G401.6 (cell line): Measurements from ENCODE around the gene AGK.
"Not testable (repeated sequence)": the region's sequence is repeated elsewhere in the genome, so short reads cannot be mapped to it uniquely, and the experiment has no call there.

Source experiments
- FAIRE-seq: peaks from 2 replicates; lab custom pipeline; 2012; peaks lifted over from hg19 to GRCh38; lab: Jason Lieb, UNC

Gene AGK

DNA sequence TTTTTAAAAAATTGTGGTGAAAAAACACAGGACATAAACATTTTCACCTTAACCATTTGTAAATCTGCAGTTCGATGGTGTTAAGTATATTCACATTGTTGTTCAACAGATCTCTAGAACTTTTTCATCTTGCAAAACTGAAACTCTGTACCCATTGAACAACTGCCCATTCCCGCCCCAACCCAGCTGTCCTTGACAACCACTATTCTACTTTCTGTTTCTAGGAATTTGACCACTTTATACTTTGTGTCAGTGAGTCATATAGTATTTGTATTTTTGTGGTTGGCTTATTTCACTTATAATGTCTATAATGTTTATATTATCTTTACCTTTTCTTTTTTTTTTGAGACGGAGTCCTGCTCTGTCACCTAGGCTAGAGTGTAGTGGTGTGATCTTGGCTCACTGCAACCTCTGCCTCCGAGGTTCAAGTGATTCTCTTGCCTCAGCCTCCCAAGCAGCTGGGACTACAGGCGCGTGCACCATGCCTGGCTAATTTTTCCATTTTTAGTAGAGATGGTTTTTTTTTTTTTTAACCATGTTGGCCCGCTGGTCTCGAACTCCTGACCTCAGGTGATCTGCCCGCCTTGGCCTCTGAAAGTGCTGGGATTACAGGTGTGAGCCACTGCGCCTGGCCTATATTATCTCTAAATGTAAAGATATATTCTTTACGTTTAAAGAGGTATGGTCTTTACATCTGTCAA, 6.8 kb downstream of the AGK start:
- not testable (repeated sequence) for FAIRE-seq

DNA sequence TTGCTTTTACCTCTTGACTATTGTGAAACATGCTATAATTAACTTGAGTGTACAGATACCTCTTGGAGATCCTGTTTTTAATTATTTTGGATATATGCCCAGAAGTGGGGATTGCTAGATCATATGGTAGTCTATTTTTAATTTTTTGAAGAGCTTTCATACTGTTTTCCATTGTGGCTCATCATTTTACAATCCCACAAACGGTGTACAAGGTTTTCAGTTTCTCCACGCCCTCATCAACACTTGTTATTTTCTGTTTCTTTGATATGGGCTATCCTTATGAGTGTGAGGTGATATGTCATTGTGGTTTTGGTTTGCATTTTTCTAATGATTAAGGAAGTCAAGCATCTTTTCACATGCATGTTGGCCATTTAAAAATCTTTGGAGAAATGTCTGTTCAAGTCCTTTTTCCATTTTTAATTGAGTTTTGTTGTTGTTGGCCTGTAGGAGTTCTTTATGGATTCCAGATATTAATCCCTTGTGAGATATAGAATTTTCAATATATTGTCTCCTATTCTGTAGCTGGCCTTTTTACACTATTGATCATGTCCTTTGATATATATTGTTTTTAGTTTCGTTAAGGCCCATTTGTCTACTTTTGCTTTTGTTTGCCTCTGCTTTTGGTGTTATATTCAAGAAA, 7.5 kb downstream of the AGK start:
- FAIRE-seq = no peak

DNA sequence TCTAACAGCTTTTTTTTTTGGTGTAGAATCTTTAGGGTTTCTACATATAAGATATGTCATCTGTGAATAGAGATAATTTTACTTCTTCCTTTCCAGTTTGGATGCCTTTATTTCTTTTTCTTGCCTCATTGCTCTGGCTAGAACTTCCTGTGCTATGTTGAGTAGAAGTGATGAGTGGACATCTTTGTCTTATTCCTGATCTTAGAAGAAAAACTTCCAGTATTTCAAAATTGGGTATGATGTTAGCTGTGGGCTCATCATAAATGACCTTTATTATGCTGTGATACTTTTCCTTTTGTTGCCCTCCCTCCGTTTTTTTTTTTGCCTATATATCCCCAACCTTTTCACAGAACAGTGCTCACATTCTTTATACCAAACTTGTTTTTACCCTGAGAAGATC, 8.8 kb downstream of the AGK start:
- no peak for FAIRE-seq

DNA sequence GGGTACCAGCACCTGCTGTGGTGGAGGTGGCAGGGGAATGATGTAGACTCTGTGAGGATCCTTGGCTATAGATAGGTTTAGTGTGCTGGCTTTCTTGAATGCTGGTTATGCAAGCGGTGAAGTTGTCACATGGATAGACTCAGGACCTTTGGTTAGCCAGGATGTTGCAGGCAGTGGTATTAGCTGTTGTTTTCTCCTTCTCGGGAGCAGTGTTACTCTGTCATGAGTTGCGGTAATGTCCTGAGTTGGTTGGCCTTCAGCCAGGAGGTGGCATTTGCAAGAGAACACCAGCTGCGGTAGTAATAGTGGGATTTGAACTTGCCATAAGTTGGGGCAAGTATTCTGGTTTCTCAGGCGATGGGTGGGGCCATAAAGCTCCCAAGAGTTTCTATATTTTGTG, 10.8 kb downstream of the AGK start:
- no peak for FAIRE-seq

DNA sequence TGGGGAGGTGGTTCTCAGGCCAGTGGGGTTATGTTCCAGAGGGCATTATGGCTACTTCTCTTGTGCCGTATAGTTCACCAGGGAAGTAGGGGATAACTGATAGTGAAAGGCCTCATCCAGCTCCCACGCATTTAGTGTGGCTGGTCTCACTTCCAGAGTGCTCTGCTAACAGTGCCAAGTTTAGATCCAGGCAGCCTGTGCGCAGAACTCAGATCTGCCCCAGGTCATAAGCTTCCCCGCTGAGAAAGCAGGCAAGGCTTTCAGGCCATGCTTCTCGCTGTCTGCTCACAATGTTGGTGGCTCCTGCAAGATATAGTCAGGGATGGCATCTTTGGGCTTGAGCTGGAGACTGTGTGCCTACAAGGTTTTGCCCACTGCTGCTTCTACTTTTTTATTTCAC, 11.3 kb downstream of the AGK start:
- FAIRE-seq = no peak

DNA sequence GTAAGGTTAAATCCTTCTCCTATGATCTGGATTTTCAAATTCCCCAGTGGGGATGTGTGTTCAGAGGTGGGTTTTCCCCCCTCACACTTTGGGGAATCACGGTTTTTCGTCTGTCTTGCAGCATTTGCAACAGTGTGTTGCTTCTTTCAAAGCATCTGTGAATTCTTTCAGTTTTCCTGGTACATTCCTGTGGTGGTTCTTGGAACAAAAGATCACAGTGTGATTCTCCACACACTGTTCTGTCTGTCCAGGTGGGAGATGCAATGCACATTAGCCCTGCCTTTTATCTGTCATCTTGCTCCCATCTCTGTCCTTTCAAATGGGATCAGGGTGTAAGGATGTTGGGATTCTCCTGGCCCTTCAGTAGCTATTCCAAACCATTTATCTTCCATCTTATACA, 11.8 kb downstream of the AGK start:
- no peak for FAIRE-seq

DNA sequence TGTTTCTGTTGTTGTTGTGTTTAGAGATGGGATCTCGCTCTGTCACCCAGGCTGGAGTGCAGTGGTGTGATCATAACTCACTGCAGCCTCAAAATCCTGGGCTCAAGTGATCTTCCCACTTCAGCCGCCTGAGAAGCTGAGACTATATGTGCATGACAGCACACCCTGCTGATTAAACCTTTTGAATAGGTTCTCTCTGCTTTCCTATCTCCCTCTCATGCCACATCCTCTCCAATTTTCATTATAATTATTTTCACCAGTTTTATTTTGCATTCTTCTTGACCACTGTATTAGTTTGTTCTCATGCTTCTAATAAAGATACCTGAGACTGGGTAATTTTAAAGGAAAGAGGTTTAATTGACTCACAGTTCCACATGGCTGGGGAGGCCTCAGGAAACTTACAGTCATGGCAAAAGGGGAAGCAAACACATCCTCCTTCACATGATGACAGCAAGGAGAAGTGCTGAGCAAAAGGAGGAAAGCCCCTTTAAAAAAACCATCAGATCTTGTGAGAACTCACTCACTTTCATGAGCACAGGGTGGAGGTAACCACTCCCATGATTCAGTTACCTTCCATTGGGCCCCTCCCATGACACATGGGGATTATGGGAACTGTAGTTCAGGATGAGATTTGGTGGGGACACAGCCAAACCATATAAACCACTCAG, 12.9 kb downstream of the AGK start:
- FAIRE-seq = no peak

DNA sequence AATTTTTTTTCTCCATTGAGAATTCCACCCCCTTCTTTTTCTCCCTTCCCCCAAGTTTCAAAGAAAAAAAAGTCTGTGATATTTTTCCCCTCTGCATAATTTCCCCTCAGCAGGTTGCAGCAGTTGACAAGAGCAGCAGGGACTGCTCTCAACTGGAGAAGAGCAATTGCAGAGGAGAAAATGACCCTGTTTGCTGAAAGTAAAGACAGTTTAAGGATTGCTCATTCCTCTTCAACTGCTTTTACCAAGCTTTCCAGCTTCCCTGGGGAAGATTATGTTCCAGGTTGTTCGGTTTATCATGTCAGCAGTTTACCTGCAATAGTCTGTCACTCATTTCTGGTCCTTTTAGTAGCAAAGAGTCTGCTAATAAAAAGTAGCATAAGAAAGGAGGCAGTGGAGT, 16.2 kb downstream of the AGK start:
- FAIRE-seq = no peak

DNA sequence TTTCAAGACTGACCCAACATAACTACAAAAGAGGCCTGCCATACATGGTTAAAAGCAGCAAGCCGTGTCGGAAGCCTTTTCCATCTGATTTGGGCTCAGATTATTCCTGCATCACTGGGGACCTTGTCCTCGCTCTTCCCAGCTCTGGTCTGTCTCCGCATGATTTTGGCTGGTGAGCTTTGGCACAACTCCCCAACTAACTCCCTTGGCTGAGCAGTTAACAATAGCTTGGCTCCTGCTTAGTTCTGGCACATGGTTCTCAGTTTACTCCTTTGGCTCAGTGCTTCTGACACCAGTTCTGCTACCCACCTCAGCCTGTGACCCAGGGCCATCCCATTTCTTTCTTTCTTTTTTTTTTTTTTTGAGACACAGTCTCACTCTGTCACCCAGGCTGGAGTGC, 17.0 kb downstream of the AGK start:
- FAIRE-seq = no peak

DNA sequence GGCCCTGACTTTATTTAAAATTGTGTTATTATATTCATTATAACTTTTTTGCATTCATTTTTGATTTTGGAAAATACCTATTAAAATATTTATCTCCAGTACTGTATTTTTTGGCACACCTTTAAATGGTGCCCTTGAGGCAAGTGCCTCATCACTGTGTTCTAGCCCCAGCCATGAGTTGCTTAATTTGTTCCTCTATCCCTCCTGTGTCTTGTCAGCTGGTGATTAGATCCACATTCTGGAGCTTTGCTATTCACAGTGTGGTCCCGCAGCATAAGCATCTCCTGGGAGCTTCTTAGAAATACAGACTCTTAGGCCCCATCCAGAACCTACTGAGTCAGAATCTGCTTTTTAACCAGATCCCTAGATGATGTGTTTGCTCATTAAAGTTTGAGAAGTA, 19.8 kb downstream of the AGK start:
- no peak for FAIRE-seq

DNA sequence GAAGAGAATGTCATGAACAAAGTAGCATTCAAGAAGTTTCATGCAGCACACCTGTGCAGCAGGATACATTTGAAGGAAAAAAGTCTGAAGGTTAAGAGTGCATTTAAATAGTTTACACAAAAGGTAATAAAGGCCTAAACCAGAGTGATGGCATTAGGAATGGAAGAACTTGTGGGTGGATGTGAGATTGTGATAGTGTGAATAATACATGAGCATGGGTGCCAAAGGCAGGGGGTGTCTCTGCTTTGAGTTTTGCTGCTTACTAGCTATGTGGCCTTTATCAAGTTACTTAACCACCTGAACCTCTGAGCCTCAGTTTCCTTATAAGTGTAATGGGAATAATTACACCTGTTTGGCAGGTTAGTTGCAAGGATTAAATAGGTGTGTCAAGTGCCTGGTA, 21.0 kb downstream of the AGK start:
- FAIRE-seq = no peak

DNA sequence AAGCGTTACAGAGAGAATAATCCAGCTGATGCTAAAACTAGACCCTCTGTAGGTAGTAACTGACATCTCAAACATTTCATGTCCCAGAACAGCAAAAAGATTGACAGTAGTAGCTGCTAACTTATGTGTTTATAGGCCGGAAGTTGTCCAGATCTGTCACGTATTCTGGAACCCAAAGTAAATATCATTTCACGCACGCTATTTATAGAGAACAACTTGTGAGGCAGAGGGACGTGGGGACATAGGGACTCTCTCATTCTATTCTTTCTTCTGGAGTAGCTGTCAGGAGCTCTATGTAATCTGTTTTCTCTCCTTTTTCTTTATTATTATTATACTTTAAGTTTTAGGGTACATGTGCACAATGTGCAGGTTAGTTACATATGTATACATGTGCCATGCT, 22.3 kb downstream of the AGK start:
- FAIRE-seq = no peak

DNA sequence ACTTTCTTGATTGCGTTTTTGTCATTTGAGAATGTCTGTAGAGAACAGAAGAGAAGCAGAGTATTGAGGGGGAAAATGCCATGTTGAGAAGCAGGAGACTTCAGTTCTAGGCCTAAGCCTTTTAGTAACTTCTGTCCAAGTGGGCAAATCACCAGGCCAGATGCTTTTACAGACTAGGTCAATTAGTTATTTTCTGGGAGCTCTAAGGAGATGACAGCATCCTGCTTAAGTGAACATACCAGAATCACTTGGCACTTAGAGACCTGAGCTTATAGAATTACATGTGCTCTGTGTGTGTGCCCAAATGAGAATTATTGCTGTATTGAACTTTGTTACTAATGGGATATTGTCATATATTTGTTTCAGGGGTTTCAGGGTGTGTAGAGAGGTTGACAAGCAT, 24.0 kb downstream of the AGK start:
- no peak for FAIRE-seq

DNA sequence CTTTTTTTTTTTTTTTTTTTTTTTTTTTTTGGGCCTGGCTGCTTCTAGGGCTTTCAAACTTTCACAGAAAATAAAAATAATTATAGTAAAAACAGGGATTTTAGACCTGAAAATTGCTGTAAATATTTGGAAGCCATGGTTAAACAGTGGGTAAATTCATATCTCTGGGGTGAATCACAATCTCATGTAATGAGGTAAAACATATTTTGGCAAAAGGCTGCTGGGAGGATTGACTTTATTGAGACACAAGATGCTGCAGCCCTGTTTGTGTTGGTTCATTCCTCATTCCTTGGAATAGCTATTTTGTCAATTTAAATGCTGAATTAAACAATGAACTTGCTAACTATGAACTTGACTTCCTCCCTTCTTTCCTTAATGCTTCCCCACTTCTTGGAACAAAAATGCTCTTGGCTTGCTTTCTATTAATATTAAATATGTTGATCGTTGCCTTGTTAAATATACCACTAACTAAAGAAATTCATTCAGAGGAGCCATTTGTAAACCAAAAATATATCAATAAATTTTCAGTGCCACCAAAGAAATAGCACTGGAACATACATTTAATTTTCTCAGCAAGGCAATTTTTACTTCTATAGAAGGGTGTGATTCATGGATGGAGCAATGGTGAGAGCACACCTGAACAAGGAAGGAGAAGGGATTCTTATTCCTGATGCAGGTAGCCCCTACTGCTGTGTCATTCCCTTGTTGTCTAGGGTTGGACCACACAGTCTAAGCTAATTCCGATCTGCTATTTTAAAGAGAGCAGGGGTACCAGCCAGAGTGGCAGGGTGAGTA, 24.6 kb downstream of the AGK start:
- FAIRE-seq = no peak

DNA sequence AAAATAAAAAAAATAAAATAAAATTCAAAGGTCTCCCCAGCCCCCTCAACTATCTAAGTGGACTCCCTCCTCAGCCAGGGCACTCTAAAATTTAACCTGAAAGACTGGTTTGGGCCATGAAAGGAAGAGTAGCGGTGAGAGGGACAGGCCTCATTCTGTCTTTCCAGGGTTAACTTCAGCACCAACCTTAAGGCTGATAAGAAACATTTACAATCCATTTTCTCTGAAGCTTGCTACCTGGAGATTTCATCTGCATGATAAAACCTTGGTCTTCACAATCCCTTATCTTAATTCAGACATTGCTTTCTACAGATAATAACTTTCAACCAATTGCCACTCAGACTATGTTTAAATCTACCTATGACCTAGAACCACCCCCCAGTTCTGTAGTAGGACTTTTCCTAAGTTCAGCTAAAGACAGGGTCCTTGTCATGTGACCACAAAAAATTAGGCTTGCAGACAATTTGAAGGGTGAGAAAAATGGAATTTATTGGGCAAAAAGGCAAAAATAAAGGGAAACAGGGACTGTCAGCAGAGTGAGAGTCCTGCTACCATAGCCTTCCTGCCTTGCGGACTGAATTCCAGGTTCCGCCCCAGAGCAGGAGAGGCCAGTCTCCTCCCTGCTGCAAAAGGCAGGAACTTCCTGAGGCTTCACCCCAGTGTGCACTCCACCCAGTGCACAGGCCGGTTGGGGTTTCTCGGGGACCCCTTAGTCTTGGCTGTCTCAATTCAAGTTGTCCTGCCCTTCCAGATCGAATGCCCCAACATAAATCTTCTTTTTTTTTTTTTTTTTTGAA, 26.0 kb downstream of the AGK start:
- FAIRE-seq = no peak

DNA sequence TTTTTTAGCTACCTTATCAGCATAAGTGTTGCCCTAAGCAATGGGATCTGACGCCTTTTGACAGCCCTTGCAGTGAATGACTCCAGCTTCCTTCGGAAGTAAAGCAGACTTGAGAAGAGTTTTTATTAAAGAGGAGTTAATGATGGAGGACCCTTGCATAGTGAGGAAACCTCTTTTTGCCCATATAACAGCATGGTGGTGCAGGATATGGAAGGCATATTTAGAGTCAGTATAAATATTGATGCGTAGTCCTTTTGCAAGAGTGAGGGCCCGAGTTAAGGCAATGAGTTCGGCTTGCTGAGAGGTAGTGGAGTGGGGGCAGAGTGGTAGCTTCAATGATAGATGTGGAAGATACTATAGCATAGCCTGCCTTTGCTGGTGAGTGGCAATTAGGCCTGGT, 28.7 kb downstream of the AGK start:
- not testable (repeated sequence) for FAIRE-seq

DNA sequence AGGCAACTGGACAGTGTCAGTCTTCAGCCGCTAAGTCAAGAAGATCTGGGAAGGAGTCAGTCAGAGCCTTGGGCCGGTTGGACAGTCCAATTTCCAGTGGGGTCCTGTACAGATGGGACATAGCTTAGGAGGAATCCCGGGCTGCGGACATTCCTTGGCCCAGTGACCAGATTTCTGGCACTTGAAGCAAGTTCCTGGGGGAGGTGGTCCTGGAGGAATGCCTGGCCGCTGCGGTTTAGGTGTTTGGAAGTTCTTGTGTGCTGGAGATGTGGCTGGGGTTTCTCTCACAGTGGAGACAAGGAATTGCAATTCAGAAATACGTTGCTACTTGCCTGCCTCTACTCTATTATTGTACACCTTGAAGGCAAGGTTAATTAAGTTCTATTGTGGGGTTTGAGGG, 30.9 kb downstream of the AGK start:
- FAIRE-seq = not testable (repeated sequence)

DNA sequence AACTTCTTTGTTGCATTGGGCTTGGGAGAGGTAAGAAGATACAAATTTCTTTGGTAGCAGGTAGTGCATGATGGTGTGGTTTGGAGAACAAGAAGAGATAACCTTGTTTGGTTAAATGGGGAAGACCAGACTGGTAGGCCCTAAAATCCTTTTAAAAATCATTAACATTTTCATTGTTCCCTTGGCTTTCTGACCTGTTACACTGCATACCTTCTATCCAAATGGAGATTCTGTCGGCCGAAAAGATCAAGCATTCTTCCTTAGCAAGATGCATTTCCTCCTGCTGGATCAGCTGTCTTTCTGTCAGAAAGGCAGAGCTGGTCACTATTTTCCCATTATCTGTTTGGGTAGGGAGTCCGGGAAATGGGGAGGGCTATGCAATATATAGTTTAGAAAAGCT, 33.7 kb downstream of the AGK start:
- no peak for FAIRE-seq

DNA sequence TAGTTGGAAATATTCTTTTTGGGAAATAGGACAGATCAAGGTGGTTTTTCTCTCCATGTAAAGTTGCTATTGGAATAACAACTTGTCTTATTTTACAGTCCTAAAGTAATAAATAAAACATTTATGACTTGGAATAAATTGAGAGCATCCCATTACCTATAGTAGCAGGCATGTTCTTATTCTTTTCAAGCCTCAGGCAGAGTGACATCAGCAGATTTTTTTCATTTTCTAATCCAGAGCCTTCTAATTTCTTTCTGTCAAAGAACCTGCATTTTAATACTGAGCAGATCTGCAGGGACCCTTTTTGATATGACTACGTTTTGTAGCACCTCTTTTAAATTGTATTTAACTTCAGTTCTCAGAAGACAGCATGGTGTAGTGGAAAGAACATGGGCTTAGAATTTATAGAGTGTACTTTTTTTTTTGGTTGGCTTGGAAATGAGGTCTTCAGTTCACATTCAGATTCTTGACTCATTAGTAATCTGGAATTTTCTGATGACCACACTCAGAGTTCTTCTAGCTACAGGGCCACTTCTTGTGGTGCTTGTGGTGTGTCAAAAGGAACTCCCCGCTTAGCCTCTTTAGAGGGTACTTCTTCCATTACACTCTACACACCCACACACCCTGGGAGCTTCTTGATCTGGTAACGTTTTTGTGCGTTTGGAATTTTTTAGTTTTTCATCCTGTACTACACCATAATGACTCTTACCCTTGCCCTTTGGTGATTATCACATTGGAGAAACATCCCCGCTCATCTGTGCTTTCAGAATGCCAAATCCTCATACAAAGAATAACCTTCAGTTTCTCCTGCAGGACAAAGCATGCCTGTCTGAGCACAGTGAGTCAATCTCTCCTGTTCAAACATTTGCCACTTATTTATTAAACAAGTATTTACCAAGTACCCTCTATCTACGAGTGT, 34.6 kb downstream of the AGK start:
- FAIRE-seq = no peak

DNA sequence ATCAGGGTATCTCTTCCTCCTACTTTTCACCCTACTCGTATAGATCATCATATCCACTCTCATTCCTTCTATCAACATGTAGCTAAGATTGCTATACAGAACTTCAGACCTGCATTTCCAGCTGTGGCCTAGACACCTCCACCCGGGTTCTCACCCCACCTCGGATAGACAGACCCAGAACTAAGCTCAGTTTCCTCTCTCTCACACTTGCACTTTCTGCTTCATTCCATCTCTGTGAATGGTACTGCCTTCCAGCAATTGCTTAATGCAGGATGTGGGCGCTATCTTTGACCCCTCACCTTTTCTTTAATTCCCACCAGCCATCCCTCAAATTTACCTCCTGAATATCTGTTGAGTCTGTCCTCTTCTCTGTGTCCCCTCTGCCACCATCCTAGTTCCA, 35.7 kb downstream of the AGK start:
- no peak for FAIRE-seq

DNA sequence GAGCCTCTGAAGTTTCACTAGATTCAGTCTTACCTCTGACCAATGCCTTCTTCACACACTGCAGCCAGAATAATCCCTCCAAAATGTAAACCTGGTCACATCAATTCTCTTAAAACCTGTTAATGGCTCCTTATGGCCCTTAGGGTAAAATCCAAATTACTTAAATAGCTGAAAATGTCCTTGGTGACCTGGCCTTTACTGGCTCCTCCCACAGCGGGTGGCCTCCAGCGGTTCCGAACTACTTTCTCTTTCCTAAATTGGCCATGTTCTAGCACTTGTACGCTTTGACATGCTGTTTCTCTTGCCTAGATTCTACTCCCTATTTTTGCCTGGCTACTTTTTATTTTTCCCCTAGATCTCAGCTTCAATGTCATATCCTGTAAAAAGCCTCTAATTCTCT, 36.1 kb downstream of the AGK start:
- FAIRE-seq = no peak
